ENCODE results near the gene KRT16.
"Not testable (repeated sequence)": the region's sequence is repeated elsewhere in the genome, so short reads cannot be mapped to it uniquely, and the experiment has no call there.

KRT16 gene

GRCh38 chr17:41629826-41630670 is 17.5 kb upstream of the KRT16 start:
- no peak overlapping the region for H3K9ac ChIP-seq (ENCODE audit: low read length)
- no peak overlapping the region for H3K23ac ChIP-seq (ENCODE audit: low read length in 2 of 2)
- H2BK120ac ChIP-seq (ENCODE audit: low read depth, low read length) = no peak overlapping the region
- no peak overlapping the region for H2BK15ac ChIP-seq (ENCODE audit: low read depth, poor library complexity, severe bottlenecking)
- H2BK12ac ChIP-seq (ENCODE audit: low read length in 2 of 2) = no peak overlapping the region
- H3K18ac ChIP-seq (ENCODE audit: low read depth in 1 of 2, low read length in 2 of 2) = no peak overlapping the region
- no peaks in the 10 kb centered on the region for H3K36me3 ChIP-seq (ENCODE audit: control insufficient read depth in 1 of 2, insufficient read depth in 2 of 2, low read depth in 1 of 2, low read length in 2 of 2)
- no peak overlapping the region for H2AFZ ChIP-seq (ENCODE audit: low read depth, low read length)
- H3K4me1 ChIP-seq (ENCODE audit: control insufficient read depth, insufficient read depth, low read depth, low read length) = peaks cover 20% of the 10 kb centered on the region
- peaks cover 4 to 23% of the 10 kb centered on the region in 2 experiments for H3K27me3 ChIP-seq (ENCODE audit: control insufficient read depth in 1 of 2, insufficient read depth in 1 of 2, low read length in 2 of 2)
- WGBS = 71% methylated on average over 12 of the region's 13 CpGs
- H3K79me1 ChIP-seq (replicated peaks; ENCODE audit: low read length, poor library complexity, severe bottlenecking) = no peaks in the 10 kb centered on the region
- no peaks in the 10 kb centered on the region for H3K9me3 ChIP-seq (ENCODE audit: control insufficient read depth, low read length)
- H2AK5ac ChIP-seq (ENCODE audit: low read length, severe bottlenecking) = no peak overlapping the region
- DNase-seq = no peak
- H2BK5ac ChIP-seq (ENCODE audit: low read depth, low read length, poor library complexity, severe bottlenecking) = no peak overlapping the region
- H4K8ac ChIP-seq (ENCODE audit: low read length) = no peak overlapping the region
- no peak overlapping the region for H3K4me2 ChIP-seq (ENCODE audit: low read length, poor library complexity, severe bottlenecking)
- no peak overlapping the region for H4K91ac ChIP-seq (ENCODE audit: low read length)
- H3K14ac ChIP-seq (ENCODE audit: low read length in 2 of 2) = no peak overlapping the region
- no peak overlapping the region for H3K4ac ChIP-seq (ENCODE audit: low read depth in 1 of 2, low read length in 2 of 2)
- H3K27ac ChIP-seq (ENCODE audit: low read length, poor library complexity, severe bottlenecking) = no peak overlapping the region
- no peak overlapping the region for H3K4me3 ChIP-seq (ENCODE audit: insufficient read depth in 1 of 2, low read depth in 1 of 2, low read length in 2 of 2)

DNA sequence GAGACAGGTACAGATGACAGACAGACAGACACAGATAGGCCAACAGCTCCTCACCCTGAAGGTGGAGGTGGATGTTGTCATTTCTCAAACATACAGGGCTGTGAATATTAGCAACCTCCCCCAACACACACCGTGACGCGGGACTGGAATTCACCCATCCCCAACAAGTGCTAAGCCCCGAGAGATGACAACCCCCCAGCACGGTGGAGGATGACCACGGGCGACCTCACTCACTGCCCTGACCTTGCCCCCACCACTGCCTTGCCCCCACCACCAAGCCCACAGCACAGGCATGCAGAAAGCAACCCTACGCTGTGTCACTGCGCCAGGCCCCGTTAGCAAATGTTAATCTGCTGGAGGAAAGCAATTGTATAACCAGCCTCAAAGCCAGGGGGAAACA is 16.7 kb upstream of the KRT16 start:
- Histone ChIP-seq H2AFZ (ENCODE audit: low read depth, low read length) (no peak overlapping the region), H3K4me2 (ENCODE audit: low read length, poor library complexity, severe bottlenecking) (no peak overlapping the region), H4K91ac (ENCODE audit: low read length) (no peak overlapping the region), H3K23ac (ENCODE audit: low read length in 2 of 2) (no peak overlapping the region), H2AK5ac (ENCODE audit: low read length, severe bottlenecking) (no peak overlapping the region), H3K27ac (ENCODE audit: low read length, poor library complexity, severe bottlenecking) (no peak overlapping the region), H2BK120ac (ENCODE audit: low read depth, low read length) (no peak overlapping the region), H3K4me1 (ENCODE audit: control insufficient read depth, insufficient read depth, low read depth, low read length) (peaks cover 26% of the 10 kb centered on the region), H2BK5ac (ENCODE audit: low read depth, low read length, poor library complexity, severe bottlenecking) (no peak overlapping the region), H3K4ac (ENCODE audit: low read depth in 1 of 2, low read length in 2 of 2) (no peak overlapping the region), H3K14ac (ENCODE audit: low read length in 2 of 2) (no peak overlapping the region), H3K9ac (ENCODE audit: low read length) (no peak overlapping the region), H4K8ac (ENCODE audit: low read length) (no peak overlapping the region), H3K36me3 (ENCODE audit: control insufficient read depth in 1 of 2, insufficient read depth in 2 of 2, low read depth in 1 of 2, low read length in 2 of 2) (no peaks in the 10 kb centered on the region), H2BK15ac (ENCODE audit: low read depth, poor library complexity, severe bottlenecking) (no peak overlapping the region), H3K79me1 (replicated peaks; ENCODE audit: low read length, poor library complexity, severe bottlenecking) (no peaks in the 10 kb centered on the region), H3K4me3 (ENCODE audit: insufficient read depth in 1 of 2, low read depth in 1 of 2, low read length in 2 of 2) (no peak overlapping the region), H3K9me3 (ENCODE audit: control insufficient read depth, low read length) (no peaks in the 10 kb centered on the region), H3K27me3 (ENCODE audit: control insufficient read depth in 1 of 2, insufficient read depth in 1 of 2, low read length in 2 of 2) (peaks cover 4 to 20% of the 10 kb centered on the region in 2 experiments), H3K18ac (ENCODE audit: low read depth in 1 of 2, low read length in 2 of 2) (no peak overlapping the region), H2BK12ac (ENCODE audit: low read length in 2 of 2) (no peak overlapping the region)
- no peak for DNase-seq
- 85% methylated on average over 10 of the region's 10 CpGs for WGBS

DNA sequence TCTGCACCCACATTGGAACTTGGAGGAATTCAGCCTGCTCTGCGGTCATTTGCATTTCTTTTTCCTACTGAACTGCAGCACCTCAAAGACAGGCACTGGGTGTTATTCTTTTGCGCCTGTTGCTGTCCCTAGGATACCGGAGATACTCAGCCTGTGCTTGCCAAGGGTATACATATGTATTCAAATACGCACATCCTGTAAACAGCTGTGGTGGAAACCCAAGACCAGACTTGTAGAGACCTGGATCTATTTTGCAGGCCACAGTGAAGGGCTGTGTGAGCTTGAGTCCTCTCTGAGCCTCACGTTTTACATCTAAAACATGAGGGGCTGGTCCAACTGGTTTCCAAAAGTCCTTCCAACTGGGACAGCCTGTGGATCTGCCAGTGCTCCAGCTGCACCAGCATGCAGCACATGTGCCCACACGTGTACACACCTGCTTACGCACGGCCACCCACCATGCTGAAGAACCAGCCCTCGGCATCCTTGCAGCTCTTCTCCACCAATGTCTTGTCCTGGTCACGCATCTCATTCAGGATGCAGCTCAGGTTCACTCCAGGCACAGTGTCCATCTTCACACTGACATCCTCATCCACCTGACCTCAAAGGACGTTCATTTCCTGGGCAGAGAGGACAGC is 16.2 kb upstream of the KRT16 start:
- not testable (repeated sequence) for H2BK15ac ChIP-seq (ENCODE audit: low read depth, poor library complexity, severe bottlenecking); H2BK120ac ChIP-seq (ENCODE audit: low read depth, low read length); DNase-seq; H2AFZ ChIP-seq (ENCODE audit: low read depth, low read length); H3K14ac ChIP-seq (ENCODE audit: low read length in 2 of 2); H4K91ac ChIP-seq (ENCODE audit: low read length); H3K27ac ChIP-seq (ENCODE audit: low read length, poor library complexity, severe bottlenecking); H3K18ac ChIP-seq (ENCODE audit: low read depth in 1 of 2, low read length in 2 of 2); H2BK5ac ChIP-seq (ENCODE audit: low read depth, low read length, poor library complexity, severe bottlenecking); H3K4ac ChIP-seq (ENCODE audit: low read depth in 1 of 2, low read length in 2 of 2); H3K4me2 ChIP-seq (ENCODE audit: low read length, poor library complexity, severe bottlenecking); H4K8ac ChIP-seq (ENCODE audit: low read length); H3K4me3 ChIP-seq (ENCODE audit: insufficient read depth in 1 of 2, low read depth in 1 of 2, low read length in 2 of 2); H2BK12ac ChIP-seq (ENCODE audit: low read length in 2 of 2); H2AK5ac ChIP-seq (ENCODE audit: low read length, severe bottlenecking); H3K79me1 ChIP-seq (replicated peaks; ENCODE audit: low read length, poor library complexity, severe bottlenecking); H3K9ac ChIP-seq (ENCODE audit: low read length); H3K36me3 ChIP-seq (ENCODE audit: control insufficient read depth in 1 of 2, insufficient read depth in 2 of 2, low read depth in 1 of 2, low read length in 2 of 2); H3K23ac ChIP-seq (ENCODE audit: low read length in 2 of 2); H3K9me3 ChIP-seq (ENCODE audit: control insufficient read depth, low read length)
- Histone ChIP-seq H3K4me1 (ENCODE audit: control insufficient read depth, insufficient read depth, low read depth, low read length) (peaks cover 29% of the 10 kb centered on the region), H3K27me3 (ENCODE audit: control insufficient read depth in 1 of 2, insufficient read depth in 1 of 2, low read length in 2 of 2) (peaks cover 4 to 21% of the 10 kb centered on the region in 2 experiments)
- WGBS = 93% methylated on average over 11 of the region's 11 CpGs

- H3K79me1 ChIP-seq (replicated peaks; ENCODE audit: low read length, poor library complexity, severe bottlenecking); H4K91ac ChIP-seq (ENCODE audit: low read length); H3K9me3 ChIP-seq (ENCODE audit: control insufficient read depth, low read length); H2AK5ac ChIP-seq (ENCODE audit: low read length, severe bottlenecking); H2BK120ac ChIP-seq (ENCODE audit: low read depth, low read length); H2BK12ac ChIP-seq (ENCODE audit: low read length in 2 of 2); H3K27ac ChIP-seq (ENCODE audit: low read length, poor library complexity, severe bottlenecking); H3K4me3 ChIP-seq (ENCODE audit: insufficient read depth in 1 of 2, low read depth in 1 of 2, low read length in 2 of 2); H3K36me3 ChIP-seq (ENCODE audit: control insufficient read depth in 1 of 2, insufficient read depth in 2 of 2, low read depth in 1 of 2, low read length in 2 of 2); H3K9ac ChIP-seq (ENCODE audit: low read length); H2BK15ac ChIP-seq (ENCODE audit: low read depth, poor library complexity, severe bottlenecking); H3K4me2 ChIP-seq (ENCODE audit: low read length, poor library complexity, severe bottlenecking); H2AFZ ChIP-seq (ENCODE audit: low read depth, low read length); H3K4ac ChIP-seq (ENCODE audit: low read depth in 1 of 2, low read length in 2 of 2); H3K18ac ChIP-seq (ENCODE audit: low read depth in 1 of 2, low read length in 2 of 2); H2BK5ac ChIP-seq (ENCODE audit: low read depth, low read length, poor library complexity, severe bottlenecking); H3K23ac ChIP-seq (ENCODE audit: low read length in 2 of 2); DNase-seq; H3K14ac ChIP-seq (ENCODE audit: low read length in 2 of 2): not testable (repeated sequence)
- Histone ChIP-seq H3K4me1 (ENCODE audit: control insufficient read depth, insufficient read depth, low read depth, low read length) (peaks cover 30% of the 10 kb centered on the region), H4K8ac (ENCODE audit: low read length) (peak overlapping the region; percentile 8), H3K27me3 (ENCODE audit: control insufficient read depth in 1 of 2, insufficient read depth in 1 of 2, low read length in 2 of 2) (peaks cover 4 to 24% of the 10 kb centered on the region in 2 experiments)
- WGBS = 60% methylated on average over 1 of the region's 1 CpG
These were observed 15.5 kb upstream of the KRT16 start for GRCh38 chr17:41628073-41628370.
